GM08714 (cell line): ENCODE data around the gene GCHFR.

ENCODE experiments used
- H3K4me3 ChIP-seq: fragments of 200-500 bp; sonication (Bioruptor generic); 2 replicates; pipeline ENCODE4 v1.5.1; 2014; ENCODE audit warnings: mild to moderate bottlenecking, low read length, inconsistent platforms
- ZNF274 ChIP-seq: IDR thresholded peaks from 2 replicates; pipeline ENCODE4 v1.6.1; 2012; ENCODE audit warnings: mild to moderate bottlenecking, low read depth, low read length

The GCHFR gene

DNA sequence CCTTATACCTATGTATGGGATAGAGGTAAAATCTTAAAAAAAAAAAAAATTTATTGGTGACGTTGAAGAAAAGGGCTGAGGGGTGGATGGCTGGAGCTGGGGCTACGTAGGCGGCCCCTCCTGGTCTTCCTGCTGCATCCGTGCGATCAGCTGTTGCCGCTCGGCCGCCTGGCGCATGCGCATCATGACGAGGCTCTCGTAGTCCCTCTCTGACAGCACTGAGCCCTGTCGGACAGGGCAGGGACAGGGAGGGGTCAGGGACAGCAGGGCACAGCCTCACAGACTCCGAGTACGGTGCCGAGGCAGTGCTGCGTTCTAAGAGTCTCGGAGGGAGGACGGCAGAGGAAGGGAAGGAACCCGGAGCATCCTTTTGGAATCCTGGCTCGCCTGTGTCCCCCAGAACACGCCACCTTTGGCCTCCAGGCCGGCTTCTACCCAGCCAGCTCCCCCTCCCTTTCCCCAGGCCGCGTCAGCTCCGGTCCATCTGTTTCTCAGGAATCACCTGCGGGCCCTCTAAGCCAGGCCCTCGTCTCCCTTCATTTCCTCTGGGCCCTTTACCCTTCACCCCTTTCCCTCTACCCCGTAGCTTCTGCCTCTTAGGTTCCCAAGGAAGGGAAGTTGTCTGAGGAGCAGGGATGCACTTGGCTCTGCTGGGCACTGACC, 4.1 kb downstream of the GCHFR start:
- no peak for TF ChIP-seq ZNF274
- no peak overlapping the region for H3K4me3 ChIP-seq

GRCh38 chr15:40768521-40769273, 4.8 kb downstream of the GCHFR start:
- TF ChIP-seq ZNF274, result no peak
- H3K4me3 ChIP-seq, result no peak overlapping the region; the same call in 1 of the 2 replicates

- no peak for TF ChIP-seq ZNF274
- peak within 1 kb of the TSS; percentile 10; the same call in 1 of the 2 replicates for H3K4me3 ChIP-seq
Observed at GRCh38 chr15:40769274-40770146, 5.6 kb downstream of the GCHFR start, which contains the start of gene C15orf62. TSS of gene C15orf62 (plus strand) at chr15:40769980. CDS start at chr15:40770496, 516 bp downstream.

GRCh38 chr15:40770147-40770721, 6.4 kb downstream of the GCHFR start:
- no peak for TF ChIP-seq ZNF274

DNA sequence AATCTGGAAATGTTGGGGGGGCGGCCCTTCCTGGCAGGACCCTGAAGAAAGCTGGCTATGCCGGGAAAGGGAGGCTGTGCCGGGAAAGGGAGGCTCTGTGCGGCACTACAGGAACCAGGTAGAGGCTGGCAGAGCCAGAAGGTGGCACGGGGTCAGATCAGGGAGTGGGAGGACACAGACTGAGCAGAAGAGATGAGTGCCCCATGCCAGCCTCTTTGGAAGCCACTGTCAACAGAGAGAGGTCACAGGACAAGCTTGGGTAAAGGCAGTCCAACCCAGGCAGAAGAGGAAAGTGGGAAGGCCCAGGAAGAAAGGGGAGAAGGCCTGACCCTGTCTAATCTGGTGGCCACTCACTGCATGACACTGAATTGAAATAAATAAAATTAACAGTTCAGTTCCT, 7.4 kb downstream of the GCHFR start:
- no peak overlapping the region for H3K4me3 ChIP-seq

More at GRCh38 chr15:40770147-40770721, 6.4 kb downstream of the GCHFR start:
- H3K4me3 ChIP-seq, result peak overlapping the region; percentile 10; the same call in 1 of the 2 replicates

GRCh38 chr15:40772014-40772413, 8.1 kb downstream of the GCHFR start:
- no peak for TF ChIP-seq ZNF274

More for the DNA sequence above, 7.4 kb downstream of the GCHFR start:
- TF ChIP-seq ZNF274, result no peak

DNA sequence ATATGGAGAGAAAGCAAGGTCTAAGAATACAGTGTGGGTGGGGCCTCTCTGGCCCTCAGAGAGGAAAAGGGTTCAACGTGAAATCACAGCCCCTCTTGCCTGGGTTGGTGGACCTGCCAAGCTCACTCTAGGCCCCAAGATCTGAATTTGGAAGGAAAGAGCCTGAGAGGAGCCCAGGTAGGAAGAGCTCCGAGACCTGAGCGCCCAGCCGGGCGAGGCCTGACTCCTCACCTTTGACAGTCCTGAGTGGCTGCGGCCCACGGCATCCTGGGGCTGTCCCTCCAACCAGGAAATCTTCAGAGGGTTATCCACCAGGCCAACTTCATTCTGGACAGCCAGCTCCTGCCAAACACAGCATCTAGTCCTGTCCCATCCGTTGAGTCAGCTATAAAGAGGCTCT, 9.6 kb downstream of the GCHFR start:
- no peak overlapping the region for H3K4me3 ChIP-seq
- TF ChIP-seq ZNF274, result no peak

More at GRCh38 chr15:40772014-40772413, 8.1 kb downstream of the GCHFR start:
- H3K4me3 ChIP-seq, result no peak overlapping the region

DNA sequence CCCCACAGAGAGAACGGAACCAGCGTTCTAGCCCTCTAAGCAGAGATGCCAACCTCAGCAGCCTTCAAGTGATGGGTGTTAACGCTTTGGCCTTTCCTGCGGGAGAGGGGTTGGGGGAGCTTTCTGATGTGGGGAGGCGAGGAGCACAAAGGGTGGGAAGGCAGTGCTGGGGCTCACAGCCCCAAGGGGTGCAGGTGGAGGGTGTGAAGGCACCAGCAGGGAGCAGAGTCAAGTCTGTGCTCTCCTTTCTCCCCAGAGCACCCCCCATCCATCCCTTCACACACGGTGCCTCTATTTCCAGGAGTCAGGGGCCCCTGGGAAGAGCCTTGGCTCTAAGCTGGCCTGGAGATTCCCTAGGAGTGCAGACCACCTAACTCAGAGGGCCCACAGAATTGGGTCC, 10.0 kb downstream of the GCHFR start:
- no peak for TF ChIP-seq ZNF274
- H3K4me3 ChIP-seq, result no peak overlapping the region

- TF ChIP-seq ZNF274, result no peak
- H3K4me3 ChIP-seq, result no peak overlapping the region
Observed at GRCh38 chr15:40775007-40775406, 11.1 kb downstream of the GCHFR start.

DNA sequence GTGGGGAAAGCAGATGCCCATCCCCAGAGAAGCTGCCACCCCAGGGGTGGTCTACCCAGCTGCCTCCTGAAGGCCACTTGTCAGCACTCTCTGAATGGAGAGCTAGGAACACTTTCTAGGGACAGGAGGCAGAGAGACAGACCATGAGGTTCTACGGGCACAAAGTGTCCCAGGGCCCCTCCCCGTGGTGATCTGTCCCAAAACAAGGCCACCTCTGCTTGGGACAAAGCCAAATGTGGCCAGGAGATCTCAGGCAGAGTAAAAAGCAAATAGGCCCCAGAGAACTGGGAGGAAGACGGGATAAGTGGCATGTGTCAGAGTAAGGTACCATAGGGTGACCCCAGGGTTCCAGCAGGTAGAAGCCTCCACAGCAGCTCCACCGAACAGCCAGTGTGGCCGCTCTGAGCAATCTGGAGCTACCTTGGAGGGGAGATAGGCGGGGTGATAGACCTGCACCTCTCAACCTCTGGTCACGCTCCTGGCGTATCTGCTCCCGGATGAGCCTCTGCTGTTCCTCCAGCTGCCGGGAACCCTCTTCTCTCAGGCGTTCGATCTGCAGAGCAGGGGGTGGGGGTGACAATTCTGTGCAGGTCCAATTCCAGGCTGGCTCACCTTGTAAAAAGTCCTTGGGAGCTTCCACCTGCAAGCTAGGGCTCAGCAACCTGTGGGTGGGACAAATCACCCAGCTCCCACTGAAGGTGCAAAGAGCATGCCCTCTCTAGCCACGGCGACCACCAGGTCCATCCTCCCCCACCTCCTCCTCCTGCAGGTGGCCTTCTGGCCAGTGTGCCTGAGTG, 12.1 kb downstream of the GCHFR start:
- H3K4me3 ChIP-seq, result no peak overlapping the region
- TF ChIP-seq ZNF274, result no peak

- no peak overlapping the region for H3K4me3 ChIP-seq
- TF ChIP-seq ZNF274, result no peak
Observed at GRCh38 chr15:40776537-40777141, 12.8 kb downstream of the GCHFR start.

DNA sequence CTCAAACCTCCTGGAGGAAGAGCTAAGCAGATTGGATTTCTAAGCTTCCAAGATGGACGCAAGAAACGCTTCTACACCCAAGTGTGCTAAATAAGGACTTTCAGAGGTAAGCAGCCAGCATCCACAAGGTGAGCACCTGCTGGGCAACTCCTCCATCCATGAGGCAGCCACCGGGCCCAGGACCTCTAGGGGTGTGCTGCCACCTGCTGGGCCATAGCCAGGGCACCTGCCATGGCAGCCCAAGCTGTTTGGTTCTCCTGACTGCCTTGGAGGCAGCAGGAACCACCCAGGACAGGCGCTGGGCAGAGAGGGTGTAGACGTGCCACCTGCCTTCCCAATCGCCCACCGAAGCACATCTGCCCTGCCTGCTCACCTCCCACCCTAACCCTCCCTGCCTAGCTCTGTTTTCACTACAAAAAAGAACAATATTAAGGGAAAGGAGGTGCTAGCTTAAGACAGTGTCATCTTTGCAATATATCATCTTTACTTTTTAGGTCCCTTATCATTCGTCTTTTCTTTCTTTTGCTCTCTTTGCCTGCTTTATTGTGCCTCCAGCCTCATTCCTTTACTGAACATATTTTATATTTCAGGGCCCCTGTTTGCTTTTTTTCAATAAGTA, 18.9 kb downstream of the GCHFR start:
- no peak for TF ChIP-seq ZNF274
- no peak overlapping the region for H3K4me3 ChIP-seq
